Left cardiac atrium (tissue), 4 donors: ENCODE data around the gene NUP210L. TPM values are rescaled to one million over a fixed set of nuclear protein-coding genes. Genes with fewer than 3 reads are reported as not detected.
"Not testable (repeated sequence)": the region's sequence is repeated elsewhere in the genome, so short reads cannot be mapped to it uniquely, and the experiment has no call there.

ENCODE experiments used
- ATAC-seq, 2 donors: fragments of 200-7000 bp; cut with Tn5 transposase; one replicate each; pipeline ENCODE4 v1.9.1; 2020; ENCODE audit warnings: mild to moderate bottlenecking in 2 of 2, moderate library complexity in 2 of 2
- DNase-seq: peaks from one replicate; pipeline ENCODE4 v3.0.0-alpha.2; 2020
- intact Hi-C, 2 donors: fragments of 100-400 bp; cut with DNase I; formaldehyde crosslinking; loops; one replicate each; pipeline versions ENCODE4 v1.14.1 to v1.15.1; 2022 to 2023
- total RNA-seq, 2 donors: library from RNA; stranded (reverse); fragmentation: NEBNext Ultra II Directional; extraction: Animal tissue kit (Norgen Biotek cat#: 25700); gene quantifications; one replicate each; pipeline ENCODE4 v1.2.1, GENCODE V29; 2021
- donor health status: DM: no; HTN: yes; CAD: no.
- donor health status: DM: no; HTN: yes; CAD: no; lungs with severe emphysema.
- donor health status: DM: yes; HTN: yes; CAD: no.
- donor health status: Dilated cardiomyopathy.

Gene NUP210L
- total RNA-seq, 2 donors from 2014 or later, result 0.13 to 0.74 TPM

DNA sequence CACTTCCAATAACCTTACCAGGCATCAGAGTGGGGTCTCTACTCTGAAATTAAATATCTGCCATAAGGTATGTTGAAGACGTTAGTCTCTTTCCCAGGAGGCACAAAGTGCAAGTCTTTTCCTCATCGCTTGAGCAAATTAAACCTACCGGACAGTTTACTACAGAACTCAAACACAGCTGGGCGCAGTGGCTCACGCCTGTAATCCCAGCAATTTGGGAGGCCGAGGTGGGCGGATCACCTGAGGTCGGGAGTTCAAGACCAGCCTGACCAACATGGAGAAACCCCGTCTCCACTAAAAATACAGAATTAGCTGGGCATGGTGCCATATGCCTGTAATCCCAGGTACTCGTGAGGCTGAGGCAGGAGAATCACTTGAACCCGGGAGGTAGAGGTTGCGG, 175.8 kb downstream of the NUP210L start:
- intact Hi-C loops, result loop anchor here in 1 of 2 donors (5.0 kb wide), 1 partner anchor 162 kb away; no protein-coding TSS in a partner anchor
- ATAC-seq, result not testable (repeated sequence)

DNA sequence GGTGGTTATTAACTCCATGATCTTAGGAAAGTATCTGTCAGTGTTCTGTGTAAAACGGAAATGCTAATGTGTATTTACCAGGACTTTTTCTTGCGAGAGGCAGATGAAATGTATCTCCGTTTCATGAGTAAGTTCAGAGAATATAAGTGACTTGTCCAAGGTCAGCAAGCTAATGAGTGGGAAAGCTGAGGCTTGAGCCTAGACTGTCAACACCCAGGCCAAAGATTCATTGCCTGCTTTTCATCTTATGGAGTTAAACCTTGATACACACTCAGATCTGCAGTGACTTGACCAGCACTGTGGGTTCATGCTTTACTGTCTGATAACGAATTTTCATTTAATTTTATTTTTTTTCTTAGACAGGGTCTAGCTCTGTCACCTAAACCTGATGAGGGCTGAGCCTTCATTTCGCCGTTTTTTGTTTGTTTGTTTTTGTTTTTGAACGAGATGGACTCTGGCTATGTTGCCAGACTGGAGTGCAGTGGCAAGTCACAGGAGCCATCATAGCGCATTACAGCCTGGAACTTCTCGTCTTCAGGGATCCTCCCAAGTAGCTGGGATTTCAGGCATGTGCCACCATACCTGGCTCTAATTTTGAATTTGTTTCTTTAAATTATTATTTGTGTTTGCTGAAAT, 176.5 kb downstream of the NUP210L start:
- ATAC-seq (no peak), DNase-seq (no peak)
- intact Hi-C loops, result loop anchor here in 1 of 2 donors (5.0 kb wide), 1 partner anchor 161 kb away; no protein-coding TSS in a partner anchor

More for the DNA sequence above, 175.8 kb downstream of the NUP210L start:
- DNase-seq, result not testable (repeated sequence)

DNA sequence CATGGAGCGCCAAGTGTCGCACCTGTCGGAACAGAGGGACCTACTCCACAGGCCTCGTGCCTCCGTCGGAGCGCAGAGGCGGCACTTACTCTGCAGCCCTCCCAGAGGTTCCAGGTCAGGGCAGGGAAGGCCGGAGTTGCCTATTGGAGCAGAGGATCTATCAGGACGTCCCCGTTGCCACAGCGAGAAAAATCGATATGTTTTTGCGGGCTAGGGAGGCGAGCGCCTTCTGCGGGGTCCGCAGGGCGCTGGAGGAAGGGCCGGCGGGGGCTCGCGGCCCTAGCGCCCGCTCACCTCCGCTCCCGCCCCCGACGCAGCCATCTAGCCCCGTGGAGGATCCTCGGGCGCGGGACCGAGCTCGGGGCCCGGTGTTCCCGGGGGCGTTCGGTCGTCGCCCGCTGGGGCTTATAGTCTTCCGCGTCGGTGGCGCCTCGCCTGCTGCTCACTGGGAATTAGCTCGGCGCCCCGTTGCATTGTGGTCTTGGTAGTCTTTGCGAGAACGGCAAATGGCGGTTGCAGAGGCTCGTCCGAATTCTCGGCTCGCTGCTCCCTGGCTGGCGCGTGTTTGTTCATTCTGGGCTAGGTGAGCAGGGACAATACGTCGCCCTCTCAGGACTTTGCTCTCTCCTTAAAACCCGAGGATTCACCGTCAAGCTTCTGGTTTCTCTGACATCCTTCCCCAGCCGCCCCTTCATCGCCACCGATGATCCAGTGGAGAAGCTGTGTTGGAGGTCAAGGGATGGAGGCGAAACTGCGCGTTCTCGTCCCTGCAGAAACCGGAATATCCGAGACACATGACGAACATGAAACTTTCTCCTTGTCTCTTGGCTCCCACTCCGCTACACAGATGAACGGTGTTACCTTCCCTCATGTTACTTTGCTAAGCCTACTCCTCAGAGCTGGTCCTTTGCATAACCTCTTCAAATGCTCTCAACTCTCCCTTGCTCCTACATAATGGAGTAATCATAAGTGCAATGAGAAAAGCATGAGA, 177.3 kb downstream of the NUP210L start, which contains the start of gene JTB:
JTB (minus strand) TSS at position 425 of the 991 bp plus-strand sequence; CDS start at position 3, 422 bp downstream.
- DNase-seq, result peak; percentile 94
- intact Hi-C loops, result loop anchor here in 1 of 2 donors (5.0 kb wide), 1 partner anchor 160 kb away; no protein-coding TSS in a partner anchor
- peak; percentile 97 for ATAC-seq

DNA sequence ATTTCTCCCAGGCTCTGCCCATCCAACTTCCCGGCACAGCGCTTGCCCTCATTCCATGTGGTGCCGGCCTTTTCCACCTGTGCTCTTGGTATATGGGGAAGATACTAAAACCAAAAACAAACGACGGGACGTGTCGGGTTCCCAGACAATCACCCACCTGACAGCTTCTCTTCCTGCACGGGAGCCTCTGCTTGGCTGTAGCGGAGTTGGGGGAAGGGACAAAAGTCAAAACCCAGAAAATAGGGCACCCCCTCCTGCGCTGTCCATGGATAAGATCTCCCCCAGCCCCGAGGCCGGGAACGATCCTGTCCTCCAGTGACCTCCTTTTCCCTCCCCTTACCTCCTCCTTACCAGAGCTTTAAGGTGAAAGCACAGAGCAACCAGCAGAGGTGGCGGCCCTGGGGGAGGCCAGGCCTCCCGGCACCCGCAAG, 178.0 kb downstream of the NUP210L start:
- ATAC-seq (peak; percentile 1 to 3), DNase-seq (no peak)
- intact Hi-C loops, result loop anchor here in 1 of 2 donors (5.0 kb wide), 1 partner anchor 160 kb away; no protein-coding TSS in a partner anchor

DNA sequence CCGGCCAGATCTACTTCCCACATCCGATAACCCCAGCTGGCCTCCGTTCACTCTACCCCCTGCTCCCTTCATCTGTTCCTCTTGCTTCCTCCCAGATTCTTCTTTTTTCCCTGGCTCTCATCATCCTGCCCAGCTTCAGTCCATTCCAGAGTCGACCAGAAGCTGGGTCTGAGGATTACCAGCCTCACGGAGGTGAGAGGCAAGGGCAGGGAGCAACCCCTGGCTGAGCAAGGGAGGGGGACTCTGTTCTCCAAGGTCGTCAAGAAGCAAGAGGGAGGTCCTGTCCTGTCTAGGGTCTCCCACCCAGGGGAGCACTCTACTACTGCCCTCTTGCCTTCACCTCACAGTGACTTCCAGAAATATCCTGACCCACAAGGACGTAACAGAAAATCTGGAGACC, 181.3 kb downstream of the NUP210L start:
- intact Hi-C loops, result no loop called here
- no peak for ATAC-seq

DNA sequence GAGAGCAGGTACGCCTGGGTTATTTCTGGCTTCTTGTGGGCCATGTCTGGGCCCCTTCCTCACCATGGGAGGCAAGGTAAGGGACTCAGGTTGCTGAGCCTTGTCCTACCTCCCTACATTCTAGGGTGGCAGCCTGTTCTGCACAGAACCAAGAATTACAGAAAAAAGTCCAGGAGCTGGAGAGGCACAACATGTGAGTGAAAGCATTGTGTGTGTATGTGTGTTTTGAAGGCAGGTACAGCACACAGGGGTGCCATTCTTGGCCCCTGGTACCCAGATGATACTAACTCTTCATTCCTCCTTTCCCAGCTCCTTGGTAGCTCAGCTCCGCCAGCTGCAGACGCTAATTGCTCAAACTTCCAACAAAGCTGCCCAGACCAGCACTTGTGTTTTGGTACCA, 181.8 kb downstream of the NUP210L start:
- intact Hi-C loops, result no loop called here
- ATAC-seq, result no peak
- DNase-seq, result no peak

More for the DNA sequence above, 181.3 kb downstream of the NUP210L start:
- no peak for DNase-seq

DNA sequence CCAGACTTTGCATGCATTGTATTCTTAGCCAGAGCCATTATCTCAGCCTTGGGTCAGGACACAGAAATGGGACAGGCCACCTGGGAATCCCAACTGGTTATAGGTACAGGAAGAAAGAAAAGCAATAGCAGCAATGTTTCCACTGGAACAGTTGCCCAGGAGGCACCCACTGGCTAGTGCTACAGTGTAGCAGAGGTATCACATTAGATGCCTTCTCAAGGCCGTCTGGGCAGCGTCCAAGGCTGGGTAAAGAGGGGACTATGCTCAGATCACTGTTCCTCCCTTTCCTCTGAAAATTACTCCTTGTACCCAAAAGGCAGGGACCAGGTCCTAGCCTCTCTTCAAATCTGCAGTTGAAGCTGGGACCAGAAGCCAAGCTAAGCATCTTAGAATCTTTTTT, 184.5 kb downstream of the NUP210L start:
- ATAC-seq (no peak), DNase-seq (no peak)
- intact Hi-C loops, result no loop called here

DNA sequence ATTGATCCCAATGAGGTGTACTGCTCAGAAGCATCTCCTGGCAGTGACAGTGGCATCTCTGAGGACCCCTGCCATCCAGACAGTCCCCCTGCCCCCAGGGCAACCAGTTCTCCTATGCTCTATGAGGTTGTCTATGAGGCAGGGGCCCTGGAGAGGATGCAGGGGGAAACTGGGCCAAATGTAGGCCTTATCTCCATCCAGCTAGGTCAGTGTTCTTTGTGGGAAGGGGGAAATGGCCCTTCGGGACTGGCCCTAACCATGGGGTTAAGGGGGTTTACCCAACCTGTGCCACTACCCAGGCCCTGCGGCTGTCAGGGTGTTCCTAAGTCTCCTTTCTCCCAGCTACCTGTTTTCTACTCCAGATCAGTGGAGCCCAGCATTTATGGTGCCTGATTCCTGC, 185.9 kb downstream of the NUP210L start:
- ATAC-seq, result no peak
- intact Hi-C loops, result no loop called here
- no peak for DNase-seq

DNA sequence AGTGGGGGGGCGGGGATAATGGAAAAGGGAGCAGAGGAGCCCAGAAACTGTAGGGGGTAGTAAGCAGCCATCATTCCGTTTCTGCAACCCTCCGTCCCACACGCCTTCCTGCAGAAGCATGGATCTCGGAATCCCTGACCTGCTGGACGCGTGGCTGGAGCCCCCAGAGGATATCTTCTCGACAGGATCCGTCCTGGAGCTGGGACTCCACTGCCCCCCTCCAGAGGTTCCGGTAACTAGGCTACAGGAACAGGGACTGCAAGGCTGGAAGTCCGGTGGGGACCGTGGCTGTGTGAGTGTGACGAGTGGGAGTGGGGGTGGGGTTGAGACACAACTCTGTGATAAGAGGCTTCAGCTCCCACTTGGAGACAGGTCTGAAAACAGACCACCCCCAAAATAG, 186.5 kb downstream of the NUP210L start:
- intact Hi-C loops, result no loop called here
- DNase-seq (no peak), ATAC-seq (no peak)

DNA sequence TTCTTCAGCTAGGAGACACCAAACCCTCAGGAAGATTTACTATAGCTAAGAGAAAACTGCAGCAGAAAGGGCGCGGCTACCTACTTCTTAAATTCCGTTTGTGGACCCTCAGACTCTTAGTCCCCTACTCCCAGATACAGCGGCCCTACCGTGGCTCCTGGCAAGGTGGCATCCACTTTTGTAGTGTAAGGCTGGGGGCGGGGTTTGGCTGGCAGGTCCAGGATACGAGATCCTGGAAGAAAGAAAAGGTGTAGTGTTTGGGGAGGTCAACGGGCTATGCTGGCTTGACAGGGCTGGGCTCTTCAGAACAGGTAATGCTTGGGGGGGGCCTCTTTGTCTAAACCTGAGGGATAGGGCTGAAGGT, 186.9 kb downstream of the NUP210L start:
- DNase-seq (peak; percentile 46), ATAC-seq (no peak)
- intact Hi-C loops, result no loop called here

DNA sequence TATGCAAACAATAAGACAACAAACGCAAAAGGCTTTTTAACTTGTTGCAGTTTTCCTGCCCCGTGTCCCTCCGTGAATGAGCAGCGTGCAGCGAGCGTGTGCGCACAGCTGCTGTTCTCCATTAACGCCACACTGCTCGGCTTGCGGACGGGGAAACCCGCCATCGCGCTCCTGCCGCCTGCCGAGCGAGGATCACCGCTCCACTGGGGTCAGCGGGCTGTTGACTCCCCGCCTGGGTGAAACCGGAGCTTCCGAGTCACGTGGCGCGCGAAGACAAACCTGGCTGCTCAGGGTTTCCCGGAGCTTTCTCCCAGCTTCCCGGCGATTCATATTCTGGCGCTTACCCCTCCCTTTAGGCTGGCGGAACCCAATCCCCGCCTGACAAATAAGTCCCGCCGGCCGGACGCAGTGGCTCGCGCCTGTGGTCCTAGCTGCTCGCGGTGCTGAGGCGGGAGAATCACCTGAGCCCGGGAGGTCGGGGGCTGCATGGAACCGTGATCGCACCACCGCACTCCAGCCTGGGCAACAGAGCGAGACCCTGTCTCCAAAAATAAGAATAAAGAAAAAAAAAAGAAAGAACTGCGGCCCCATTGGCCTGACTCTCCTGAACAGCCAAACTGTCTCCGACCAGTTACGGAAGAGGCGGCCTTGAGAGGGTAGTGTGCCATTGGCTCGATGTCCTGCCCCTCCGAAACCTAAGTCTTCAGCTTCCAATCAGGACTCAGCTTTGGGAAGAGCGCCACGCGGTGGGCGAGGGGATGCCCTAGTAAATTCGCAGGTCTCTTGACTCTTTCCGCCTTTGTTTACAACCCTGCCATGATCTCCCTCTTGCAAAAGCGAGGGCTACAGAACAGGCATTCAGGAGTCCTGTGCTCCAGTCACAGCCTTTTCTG, 187.5 kb downstream of the NUP210L start, which contains the start of gene CREB3L4:
CREB3L4 (plus strand) TSS at position 796 of the 893 bp plus-strand sequence. CDS start 624 bp downstream, outside the sequence.
- ATAC-seq (peak; percentile 87 to 89), DNase-seq (peak; percentile 94)
- intact Hi-C loops, result no loop called here

DNA sequence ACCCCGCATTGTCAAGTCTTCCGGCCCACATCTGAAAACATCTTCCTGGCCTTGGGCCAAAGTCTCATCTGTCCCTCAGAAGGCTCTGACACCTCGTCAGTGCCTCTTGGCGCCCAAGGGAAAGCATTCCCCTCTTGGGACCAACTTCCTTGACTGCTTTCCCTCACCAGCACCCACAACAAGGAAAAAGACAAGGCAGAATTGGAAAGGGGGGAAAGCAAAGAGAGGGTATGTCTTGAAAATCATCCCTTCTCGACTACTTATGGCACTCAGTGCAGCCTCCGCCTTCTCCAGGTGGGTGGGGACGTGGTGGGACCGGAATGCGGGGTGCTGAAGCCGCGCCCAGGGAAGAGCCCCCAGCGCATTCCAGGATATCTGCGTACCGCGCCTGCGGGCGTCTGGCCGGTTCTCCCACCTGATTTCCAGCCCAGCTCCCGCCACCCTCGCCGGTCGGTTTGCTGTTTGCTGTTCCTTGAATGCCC, 191.0 kb downstream of the NUP210L start:
- DNase-seq, result peak; percentile 50
- intact Hi-C loops, result no loop called here
- ATAC-seq, result peak in 1 of 2 donors; percentile 1

DNA sequence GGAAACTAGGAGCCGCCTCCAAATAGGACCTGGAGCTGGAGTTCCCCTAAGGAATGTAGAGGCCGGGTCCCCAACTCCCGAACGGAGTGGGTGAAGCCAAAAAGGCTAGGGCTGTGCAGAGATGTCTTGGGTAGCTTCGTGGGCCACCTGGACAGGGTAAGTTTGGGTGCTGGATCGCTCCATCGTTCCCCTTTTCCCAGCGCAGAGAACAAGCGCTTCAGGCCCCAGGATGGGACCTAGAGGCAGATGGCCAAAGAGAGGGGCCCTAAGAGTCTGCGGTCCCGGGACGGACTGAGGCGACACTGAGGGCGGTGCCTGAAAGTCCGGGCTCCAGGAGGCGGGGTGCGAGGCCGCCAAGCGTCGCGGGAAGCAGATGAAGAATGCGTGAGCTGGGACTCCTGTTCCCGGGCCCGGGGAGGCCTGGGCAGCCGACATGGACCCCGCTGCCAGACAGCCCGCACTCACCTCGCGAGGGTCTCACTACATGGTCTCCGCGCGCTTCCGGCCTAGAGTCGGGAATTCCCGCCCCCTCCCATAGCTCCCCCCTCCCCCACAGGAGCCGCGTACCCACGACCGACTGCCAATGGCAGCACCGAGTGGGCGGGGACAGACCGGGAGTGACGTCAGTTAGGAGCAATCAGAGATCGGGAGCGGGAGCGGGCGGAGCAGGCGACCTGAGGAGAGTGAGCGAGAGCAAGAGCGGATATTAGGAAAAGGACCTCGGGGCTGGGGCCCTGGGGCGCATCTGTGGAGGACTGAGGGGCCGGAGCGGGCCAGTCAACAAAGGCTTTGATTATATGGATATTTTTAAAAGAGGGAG, 191.6 kb downstream of the NUP210L start, which contains the start of gene SLC39A1:
SLC39A1 (minus strand) TSS at position 508 of the 820 bp plus-strand sequence. CDS start 822 bp downstream, outside the sequence.
- peak; percentile 99 for DNase-seq
- intact Hi-C loops, result no loop called here
- peak; percentile 83 to 84 for ATAC-seq

DNA sequence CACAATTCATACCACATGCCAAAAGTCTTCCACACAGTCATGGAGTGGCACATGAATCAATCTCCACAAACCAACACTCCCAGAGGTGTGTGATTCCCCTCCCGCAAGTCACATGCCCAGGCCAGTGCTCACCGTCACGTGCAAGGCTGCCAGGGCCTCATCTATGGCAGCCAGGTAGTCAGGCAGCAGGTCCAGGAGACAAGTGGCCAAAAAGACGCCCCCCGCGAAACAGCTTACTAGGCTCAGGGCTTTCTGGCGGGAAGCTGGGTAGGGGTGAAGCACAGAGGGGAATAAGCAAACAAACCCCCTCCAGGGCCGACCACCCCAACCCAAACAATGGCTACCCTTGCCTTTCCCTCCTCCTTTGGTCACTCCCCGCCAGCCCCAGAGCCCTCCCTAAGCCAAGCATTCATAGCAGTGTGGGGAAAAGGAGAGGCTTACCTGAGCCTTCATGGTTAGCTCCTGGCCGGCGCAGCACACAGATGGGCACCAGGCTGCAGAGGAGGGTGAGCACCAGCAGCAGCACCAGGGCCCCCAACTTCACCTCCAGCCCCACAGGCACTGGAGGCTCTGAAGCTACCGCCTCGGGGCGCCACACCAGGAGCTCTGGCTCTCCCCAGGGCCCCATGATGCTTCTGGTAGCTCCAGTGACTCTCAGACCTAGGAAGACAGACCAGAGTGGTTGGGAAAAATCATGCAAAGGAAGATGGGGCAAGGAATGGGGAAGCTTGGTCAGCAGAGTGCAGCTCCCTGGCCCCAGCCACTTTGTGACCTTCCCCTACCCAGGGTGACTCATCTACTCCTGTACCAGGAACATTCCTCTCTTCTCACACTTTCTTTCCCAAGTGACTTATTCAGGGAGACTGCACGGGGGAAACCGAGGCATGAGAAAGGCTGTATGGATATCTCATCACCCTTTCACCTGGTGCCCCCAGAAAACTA, 192.5 kb downstream of the NUP210L start:
- DNase-seq (no peak), ATAC-seq (peak in 1 of 2 donors; percentile 10)
- intact Hi-C loops, result no loop called here

DNA sequence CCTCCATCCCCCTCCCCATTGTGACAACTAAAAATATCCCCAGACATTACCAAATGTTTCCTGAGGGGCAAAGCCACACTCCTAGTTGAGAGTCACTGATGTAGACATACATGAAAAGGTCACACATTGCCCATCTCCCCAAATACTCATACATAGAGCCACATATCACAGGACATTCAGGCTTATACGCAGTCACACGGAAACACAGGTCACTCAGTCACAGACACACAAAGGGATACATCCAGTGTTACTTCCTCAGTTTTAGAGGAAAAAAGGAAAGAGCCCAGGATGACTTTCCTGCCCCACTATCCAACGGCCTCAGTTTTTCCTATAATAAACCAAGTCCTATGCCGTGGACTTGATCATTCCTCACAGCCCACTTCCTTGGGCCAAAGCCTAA, 193.5 kb downstream of the NUP210L start:
- DNase-seq, result no peak
- intact Hi-C loops, result no loop called here
- no peak for ATAC-seq

DNA sequence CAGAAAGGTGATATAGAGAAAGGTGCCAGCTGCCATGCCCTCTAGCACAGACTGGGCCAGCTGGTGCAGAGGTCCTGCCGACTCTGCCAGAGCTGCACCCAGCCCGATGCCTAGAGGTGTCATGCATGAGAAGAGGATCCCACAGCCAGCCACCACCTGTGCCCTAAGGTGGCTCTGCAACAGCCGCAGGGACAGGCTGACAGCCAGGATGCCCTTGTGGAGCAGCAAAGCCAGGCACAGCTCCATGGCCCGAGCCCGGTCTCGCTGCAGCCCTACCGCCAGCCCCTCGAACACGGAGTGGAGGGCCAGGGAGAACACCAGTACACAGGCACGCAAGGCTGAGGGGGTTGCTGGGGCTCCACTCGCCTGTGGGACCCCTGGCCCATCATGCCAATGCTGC, 194.7 kb downstream of the NUP210L start:
- intact Hi-C loops, result no loop called here
- DNase-seq (no peak), ATAC-seq (no peak)
